T-helper 1 cell treated with Interleukin-12 subunit alpha and Interleukin-12 subunit beta and Interleukin-4 antibody, amounts not matched to agents 30 ng/mL and 1 ng/mL, for 36 hours (primary cell): Measurements from ENCODE around the gene VWA5B1. TPM values are rescaled to one million over a fixed set of nuclear protein-coding genes. Genes with fewer than 3 reads are reported as not detected.
"Not testable (repeated sequence)": the region's sequence is repeated elsewhere in the genome, so short reads cannot be mapped to it uniquely, and the experiment has no call there.

ENCODE experiments used
- intact Hi-C: fragments of 100-400 bp; cut with micrococcal nuclease; formaldehyde crosslinking; loops from one replicate; pipeline ENCODE4 v1.15.1; 2024
- total RNA-seq: library from RNA; stranded (reverse); gene quantifications from 2 replicates; pipeline ENCODE4 v1.2.3, GENCODE V29; 2022

Gene VWA5B1, protein sequence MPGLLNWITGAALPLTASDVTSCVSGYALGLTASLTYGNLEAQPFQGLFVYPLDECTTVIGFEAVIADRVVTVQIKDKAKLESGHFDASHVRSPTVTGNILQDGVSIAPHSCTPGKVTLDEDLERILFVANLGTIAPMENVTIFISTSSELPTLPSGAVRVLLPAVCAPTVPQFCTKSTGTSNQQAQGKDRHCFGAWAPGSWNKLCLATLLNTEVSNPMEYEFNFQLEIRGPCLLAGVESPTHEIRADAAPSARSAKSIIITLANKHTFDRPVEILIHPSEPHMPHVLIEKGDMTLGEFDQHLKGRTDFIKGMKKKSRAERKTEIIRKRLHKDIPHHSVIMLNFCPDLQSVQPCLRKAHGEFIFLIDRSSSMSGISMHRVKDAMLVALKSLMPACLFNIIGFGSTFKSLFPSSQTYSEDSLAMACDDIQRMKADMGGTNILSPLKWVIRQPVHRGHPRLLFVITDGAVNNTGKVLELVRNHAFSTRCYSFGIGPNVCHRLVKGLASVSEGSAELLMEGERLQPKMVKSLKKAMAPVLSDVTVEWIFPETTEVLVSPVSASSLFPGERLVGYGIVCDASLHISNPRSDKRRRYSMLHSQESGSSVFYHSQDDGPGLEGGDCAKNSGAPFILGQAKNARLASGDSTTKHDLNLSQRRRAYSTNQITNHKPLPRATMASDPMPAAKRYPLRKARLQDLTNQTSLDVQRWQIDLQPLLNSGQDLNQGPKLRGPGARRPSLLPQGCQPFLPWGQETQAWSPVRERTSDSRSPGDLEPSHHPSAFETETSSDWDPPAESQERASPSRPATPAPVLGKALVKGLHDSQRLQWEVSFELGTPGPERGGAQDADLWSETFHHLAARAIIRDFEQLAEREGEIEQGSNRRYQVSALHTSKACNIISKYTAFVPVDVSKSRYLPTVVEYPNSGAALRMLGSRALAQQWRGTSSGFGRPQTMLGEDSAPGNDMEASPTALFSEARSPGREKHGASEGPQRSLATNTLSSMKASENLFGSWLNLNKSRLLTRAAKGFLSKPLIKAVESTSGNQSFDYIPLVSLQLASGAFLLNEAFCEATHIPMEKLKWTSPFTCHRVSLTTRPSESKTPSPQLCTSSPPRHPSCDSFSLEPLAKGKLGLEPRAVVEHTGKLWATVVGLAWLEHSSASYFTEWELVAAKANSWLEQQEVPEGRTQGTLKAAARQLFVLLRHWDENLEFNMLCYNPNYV
- total RNA-seq: not detected in 2 replicates

DNA sequence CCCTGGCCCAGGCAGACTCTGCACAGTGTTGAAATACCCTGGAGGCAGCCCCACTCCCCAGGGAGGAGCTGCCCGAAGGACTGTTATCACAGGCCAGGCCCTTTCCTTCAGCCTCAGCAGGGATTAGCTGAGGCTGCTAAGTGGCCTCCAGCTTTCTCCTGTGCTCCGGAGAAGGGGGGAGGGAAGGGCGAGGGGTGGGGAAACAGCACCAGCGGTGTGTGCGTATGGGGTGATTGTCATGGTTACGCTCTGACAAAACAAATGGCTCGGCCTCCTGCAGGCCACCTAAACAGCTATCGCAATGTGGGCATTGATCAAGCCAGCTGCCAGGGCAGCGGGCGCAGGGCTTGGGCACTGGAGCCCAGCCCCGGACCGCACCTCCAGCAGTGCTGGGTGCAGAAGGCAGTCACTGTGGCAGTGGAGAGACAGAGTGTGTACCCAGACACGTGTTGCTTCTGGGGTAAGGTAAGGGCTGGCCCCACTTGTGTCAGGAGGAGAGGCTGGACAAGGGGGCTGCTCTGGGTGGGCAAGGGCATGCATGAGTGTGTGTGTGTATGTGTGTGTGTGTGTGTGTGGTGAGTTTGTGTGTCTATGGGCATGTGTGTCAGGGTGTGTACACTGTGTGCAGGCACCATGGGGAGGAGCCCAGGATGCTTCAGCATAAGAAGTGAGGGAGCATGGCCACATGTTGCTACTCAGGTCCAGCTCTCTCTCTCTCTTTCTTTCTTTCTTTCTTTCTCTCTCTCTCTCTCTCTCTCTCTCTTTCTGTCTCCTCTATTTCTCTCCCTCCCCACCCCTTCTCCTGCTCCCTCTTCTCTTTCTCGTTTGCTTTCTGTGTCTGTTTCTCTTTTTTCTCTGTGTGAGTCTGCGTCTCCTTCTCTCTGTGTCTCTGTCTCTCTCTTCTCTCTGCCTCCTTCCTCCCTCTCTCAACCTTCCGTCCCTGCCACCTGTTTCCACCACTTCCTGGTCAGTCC is at the start of gene VWA5B1:
Gene VWA5B1 (plus strand): TSS at position 252 of the 974 bp plus-strand sequence. CDS start 19,727 bp downstream, outside the sequence.
- intact Hi-C loops: no loop called here

DNA sequence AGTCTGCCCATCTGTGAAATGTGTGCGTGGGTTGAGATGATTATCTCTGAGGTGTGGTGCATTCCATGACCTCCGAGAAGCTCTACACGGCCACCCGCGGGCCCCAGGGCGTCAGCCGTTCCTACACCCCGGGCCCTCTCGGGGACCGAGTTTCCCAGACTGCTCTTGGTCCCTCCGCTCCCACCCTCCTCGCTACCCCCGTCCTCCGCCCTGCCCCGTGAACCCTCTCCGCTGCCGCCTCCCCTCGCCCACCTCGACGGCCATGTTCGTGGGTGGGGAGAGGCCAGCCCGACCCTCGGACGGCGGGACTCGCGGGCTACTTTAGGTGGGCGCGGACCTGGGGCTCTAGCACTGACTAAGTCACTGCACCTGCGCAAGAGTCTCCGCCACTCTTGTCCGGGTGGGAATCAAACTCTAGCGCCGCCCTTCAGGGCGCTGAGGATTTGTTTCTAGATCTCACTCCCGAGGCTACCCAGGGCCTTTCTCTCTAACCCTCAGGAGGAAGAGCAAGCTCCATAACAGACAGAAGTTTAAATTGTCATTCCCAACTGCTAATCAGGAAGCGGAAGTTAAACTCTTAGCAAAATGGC is 47.7 kb upstream of the VWA5B1 start:
- intact Hi-C loops: no loop called here

DNA sequence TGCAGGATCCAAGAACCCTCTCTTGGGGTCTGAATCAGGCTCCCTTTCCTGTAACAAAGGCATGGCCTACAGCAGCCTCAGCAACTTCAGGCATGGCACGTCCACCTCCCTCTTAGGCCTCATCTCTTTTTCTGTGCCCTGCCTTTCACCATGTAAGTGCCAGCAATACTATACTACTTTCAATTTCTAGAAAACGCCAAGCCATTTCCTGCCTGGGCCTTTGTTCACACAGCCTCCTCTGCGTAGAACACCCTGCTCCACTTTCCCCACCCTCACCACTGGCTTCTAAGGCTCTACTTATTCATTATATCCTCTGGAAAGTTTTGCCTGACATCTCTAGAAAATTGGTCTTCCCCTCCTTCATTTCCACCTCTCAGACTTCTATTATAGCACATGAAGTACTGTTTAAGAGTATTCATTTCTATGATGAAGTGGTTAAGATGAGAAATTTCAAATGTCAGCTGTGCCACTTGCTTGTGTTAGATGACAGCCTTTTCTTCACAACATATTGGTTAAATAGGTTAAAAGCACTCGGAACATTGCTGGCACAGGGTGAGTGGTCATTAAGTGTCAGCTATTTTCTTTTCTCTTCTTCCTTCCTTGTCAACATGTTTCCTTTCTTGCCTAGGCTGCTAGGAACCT is 41.6 kb upstream of the VWA5B1 start:
- intact Hi-C loops: no loop called here

DNA sequence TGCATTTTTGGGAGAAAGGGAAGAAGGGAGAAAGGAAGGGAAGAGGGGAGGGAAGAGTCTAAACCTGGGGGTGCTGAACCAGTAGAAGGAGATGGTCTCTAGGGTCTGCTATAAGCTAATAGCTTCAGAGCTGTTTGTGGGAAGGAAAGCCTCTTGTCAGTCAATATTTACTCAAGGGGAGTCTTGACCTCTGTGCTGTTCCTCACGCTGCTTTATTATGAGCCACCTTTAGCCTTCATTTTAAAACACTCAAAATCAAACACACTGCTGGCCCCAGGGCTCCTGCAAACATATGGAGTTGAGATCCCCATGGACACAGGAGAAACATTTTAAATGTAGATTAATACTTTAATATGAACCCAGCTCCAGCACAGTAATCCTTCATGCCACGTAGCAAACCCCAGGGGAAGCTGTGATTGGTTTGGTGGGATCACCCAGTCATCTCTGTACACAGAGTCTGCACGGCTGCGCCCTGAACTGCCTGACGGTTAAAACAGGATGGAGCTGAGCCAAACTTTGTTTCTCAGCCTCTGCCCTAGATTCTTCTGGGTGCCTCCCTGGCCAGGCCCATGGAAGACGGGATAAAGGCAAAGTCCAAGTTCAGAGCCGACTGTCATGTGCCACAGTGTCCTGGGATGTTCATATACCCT is 40.2 kb upstream of the VWA5B1 start:
- intact Hi-C loops: loop anchor here (5.0 kb wide), 1 partner anchor 72 kb away; no protein-coding TSS in a partner anchor

DNA sequence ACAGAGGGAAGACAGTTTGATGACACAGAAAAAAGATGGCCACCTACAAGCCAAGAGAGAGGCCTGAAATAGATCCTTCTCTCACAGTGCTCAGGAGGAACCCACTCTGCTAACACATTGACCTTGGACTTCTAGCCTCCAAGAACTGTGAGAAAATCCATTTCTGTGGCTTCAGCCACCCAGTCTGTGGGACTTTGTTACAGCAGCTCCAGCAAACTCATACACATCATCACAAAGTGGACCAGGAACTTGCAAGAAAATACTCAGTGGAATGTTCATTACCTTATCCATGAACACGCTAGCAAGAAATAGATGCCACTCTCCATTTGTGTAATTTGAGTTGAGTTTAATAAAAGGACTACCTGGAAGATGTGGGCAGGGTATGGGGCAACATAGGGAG is 38.1 kb upstream of the VWA5B1 start:
- intact Hi-C loops: loop anchor here (5.0 kb wide), 1 partner anchor 70 kb away; no protein-coding TSS in a partner anchor

DNA sequence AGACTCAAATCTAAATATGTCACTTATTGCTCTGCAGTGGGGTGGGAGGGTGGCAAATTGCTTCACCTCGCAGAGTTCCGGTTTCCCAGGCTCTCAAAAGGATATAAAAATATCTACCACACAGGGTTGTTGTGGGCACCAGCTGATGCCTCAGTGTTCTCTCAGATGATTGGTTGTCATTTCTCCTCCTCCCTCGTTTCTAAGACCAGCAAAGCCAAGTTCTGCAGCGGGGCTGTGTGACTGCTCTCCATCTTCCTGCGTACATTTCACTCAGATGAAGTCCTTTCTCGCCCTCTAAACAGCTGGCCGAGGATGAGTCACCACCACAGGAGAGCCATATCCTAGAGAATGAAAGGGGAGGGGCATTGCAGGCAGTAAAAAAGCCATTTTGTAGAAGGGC is 35.0 kb upstream of the VWA5B1 start:
- intact Hi-C loops: no loop called here

DNA sequence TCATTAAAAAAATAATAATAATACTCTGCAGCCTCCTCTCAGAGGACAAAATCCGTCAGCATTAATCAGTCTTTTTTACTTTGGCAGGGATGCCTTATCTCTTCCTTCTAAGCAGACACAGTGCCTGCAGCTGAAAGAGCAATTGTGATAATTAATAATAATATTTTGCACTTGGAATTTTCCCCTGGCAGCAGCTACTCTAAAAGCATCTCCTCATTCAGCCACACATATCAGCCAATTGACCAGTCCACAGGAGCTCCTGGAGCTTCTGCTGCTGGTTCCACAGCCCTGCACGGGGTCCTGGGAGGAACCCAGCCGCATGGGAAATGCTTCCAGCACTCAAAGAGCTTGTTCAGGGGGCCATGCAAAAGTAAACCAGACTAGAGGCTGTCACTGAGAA is 31.0 kb upstream of the VWA5B1 start:
- intact Hi-C loops: no loop called here

DNA sequence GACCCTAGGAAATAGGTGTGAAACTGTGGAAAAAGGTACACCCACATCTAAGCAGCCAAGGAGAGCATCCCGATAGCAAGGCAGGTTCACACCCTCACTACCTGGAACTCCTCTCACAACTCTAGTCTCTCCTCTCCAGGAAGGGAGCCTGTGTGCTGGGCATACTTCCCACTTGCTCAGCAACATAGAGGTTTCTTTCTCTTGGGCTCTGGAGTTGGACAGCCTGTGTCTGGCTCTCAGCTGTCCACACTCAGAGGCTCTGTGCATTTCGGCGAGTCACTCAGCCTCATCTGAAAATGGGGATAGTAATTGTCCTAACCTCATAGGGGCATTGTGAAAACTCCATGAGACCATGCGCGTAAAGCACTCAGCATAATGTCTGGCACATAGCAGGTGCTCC is 29.6 kb upstream of the VWA5B1 start:
- intact Hi-C loops: no loop called here

DNA sequence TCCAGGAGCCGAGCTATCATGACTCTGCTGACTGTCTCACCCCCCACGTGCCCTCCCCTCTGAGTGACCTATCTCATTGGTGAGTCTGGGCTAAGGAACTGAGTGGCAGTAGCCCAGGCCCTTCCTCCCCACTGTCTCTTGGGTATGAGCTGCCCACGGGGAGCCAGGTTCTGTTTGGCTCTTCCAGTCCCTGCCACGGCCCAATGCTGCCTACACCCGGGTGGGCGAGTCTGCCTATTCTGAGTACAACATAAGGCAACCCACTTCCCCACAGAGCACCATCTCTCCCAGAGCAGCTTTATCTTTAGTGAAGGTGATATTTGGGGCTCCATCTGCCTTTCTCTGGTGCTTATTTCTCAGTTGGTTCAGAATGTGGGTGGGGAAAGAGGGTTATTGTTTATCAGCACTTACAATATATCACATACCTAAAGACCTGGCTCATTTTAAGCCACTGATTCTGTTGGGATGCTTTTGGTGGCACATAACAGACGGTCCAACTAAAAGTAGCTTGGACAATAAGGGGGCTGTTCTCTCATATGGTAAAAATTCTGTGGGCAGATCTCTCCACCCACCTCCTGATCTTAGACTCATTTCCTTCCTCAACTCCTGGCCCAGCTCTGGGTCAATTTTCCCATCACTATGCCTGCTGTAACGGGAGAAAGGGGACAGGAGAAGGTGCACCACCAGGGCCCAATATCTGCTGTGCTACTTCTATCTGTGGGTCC is 27.7 kb upstream of the VWA5B1 start:
- intact Hi-C loops: no loop called here

DNA sequence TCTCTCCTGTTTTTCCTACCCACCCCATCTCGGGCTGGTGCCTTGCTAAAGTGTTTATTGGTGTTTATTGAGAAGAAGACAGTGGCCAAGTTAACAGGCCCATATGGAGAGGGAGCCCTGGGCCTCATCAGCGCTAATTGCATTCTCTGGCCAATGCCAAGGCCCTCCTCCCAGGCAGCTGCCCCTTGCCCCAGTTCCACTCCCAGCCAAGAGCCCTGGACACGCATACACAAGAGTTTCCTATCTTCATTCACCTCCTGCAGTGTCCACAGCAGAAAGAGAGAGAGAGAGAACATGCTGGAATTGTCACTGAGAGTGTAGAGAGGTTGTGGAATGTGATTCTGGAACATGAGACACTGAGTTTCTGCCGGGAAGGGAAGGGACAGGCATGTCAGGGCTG is 25.4 kb upstream of the VWA5B1 start:
- intact Hi-C loops: no loop called here

DNA sequence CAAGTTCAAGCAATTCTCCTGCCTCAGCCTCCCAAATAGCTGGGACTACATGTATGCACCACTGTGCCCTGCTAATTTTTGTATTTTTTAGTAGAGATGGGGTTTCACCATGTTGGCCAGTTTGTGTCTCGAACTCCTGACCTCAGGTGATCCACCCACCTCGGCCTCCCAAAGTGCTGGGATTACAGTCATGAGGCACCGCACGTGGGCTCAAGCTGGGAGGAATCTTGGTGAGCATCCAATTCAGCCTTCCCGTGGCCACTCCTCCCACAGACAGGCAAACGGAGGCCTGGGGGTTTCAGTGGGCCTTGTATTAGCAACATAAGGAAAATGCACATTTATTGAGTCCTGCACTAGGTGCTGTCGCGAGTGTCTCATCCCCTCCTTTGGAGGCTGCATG is 24.5 kb upstream of the VWA5B1 start:
- intact Hi-C loops: no loop called here

DNA sequence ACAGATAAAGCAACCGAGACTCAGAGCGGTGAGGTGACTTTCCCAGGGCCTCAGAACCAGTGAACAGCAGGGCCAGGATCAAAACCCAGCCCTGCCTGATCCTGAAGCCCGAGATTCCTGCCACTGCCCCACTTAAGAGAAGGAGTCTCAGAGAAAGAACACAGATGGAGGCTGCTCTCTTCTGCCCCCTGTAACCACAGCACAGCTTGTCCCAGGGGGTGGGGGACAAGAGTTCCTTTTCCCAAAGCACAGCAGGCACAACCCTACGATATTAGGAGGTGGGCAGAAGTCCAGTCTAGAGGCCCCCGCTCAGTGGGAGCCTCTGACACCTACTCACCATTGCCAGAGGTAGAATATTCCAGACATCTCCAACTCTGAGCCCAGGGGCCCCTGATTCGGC is 24.0 kb upstream of the VWA5B1 start:
- intact Hi-C loops: no loop called here

DNA sequence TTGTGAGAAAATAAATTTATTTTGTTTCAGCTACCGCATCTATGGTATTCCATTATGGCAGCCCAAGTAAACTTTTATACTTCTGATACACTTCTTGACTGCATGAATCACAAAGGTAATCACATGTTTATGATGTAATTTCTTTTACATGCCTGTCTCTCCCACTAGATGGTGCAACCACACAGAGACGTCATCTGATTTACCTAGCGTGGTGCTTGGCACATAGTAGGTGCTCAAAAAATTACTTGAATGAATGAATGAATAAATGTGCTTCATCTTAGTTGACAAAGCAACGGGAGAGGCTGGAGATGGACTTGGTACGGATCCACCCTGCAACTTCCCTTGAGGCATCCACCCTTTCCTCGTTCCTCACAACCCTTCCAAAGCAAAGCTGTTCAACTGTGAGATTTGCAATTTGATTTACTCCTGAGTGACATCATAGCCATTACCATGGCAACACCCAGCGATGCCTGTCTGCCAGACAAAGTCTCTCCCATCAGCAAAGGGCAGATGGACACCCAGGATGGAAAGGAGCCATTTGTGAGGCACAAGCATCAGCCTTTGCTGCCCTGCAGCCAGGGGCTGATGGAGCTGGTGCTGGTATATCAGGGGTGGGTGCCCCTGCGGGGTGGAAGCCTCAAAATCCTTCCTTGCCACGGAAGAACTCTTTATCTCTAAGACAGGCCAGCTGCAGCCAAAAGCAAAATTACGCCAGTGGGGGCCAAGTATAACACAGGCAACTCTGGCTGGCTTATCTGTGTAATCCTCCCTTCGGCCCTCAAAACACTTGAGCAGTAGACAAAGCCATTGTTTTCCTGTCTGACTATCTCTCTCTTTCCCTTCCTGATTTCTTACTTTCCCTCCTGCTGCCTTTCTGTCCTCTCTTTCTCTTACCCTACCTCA is 18.9 kb upstream of the VWA5B1 start:
- intact Hi-C loops: no loop called here

DNA sequence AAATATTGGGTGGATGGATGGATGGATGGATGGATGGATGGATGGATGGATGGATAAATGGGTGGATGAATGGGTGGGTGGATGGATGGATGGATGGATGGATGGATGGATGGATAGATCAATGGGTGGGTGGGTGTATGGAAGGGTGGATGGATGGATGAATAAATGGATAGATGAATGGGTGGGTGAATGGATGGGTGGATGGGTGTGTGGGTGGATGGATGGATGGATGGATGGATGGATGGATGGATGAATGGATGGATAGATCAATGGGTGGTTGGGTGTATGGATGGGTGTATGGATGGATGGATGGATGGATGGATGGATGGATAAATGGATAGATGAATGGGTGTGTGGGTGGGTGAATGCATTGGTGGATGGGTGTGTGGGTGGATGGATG is 17.0 kb upstream of the VWA5B1 start:
- intact Hi-C loops: not testable (repeated sequence)

DNA sequence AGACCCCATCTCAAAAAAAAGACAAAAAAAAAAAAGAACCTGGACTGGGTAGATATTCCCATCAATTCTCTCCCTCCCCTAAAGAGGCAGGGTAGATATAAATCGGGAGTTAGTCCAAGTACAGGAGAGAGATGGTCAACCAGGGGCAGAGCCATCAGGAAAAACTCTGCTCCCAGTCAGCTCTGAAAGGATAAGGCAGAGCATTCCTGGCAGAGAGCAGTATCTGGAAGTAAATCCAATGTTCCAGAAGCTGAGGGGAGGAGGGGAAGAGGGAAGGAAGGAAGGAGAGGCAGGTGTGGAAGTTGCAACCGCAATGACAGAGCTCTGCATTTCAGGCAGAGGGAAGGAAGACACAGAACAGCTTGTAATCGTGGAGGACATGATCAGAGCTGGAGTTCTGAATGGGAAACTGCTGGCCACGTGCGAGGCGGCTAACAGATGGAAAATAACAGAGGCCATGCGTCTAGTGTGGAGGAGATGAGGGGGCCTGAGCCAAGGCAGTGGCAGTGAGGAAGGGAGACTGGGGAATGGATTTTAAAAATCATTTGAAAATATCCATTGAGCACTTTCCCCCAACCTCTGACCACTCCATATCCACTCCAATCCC is 15.3 kb upstream of the VWA5B1 start:
- intact Hi-C loops: no loop called here

DNA sequence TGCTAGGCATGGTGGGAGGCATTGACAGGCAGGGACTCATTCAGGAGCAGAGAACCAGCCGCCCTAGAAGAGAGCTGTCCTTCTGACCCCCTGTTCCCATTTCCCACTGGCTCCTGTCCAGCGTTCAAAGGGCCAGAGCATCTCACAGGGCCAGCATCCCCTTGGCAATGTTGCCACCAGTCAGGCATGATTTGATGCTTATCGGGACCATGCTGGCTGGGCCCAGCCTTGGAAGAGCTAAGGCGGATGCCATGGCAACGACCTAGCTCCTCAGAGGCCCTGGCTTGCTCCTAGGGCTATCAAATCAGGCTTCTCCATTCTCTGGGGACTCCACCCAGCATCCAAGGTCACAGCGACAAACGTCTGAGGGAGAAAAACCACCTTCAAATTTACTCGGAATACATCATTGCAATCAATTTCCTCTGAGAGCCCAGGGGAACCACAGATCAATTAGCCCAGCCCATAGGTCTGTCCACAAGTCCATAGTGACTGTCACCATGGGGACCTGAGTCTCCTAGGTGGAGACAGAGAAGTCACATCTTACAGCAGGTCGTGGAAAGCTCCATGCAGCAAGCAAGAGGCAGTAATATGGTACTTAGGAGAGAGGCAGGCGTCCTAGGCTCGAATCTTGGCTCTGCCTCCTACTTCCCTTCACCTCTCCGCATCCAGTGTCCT is 14.1 kb upstream of the VWA5B1 start:
- intact Hi-C loops: no loop called here
